Activated CD8-positive, alpha-beta T cell treated with anti-CD3 and anti-CD28 coated beads for 36 hours (primary cell): ENCODE measurements around the gene TES. TPM values are rescaled to one million over a fixed set of nuclear protein-coding genes. Genes with fewer than 3 reads are reported as not detected.
"Not testable (repeated sequence)": the region's sequence is repeated elsewhere in the genome, so short reads cannot be mapped to it uniquely, and the experiment has no call there.

Experiments used
- ATAC-seq: fragments of 200-7000 bp; cut with Tn5 transposase; one replicate; pipeline ENCODE4 v1.10.0; 2021; ENCODE audit warnings: mild to moderate bottlenecking, moderate library complexity
- CTCF ChIA-PET: fragments of 350-600 bp; sonication (Branson Sonifier 250); formaldehyde crosslinking; loops from one replicate; lab custom pipeline; 2021; ENCODE audit warnings: antibody characterized with exemption; lab: Charles Lee
- POLR2A ChIA-PET: fragments of 350-600 bp; sonication (Branson Sonifier 250); formaldehyde crosslinking; loops from one replicate; lab custom pipeline; 2021; ENCODE audit warnings: antibody characterized with exemption; lab: Charles Lee
- DNase-seq: peaks from one replicate; pipeline ENCODE4 v3.0.0-alpha.2; 2020
- H3K27ac Mint-ChIP-seq: one replicate; pipeline ENCODE4 v1.8.0; 2021; ENCODE audit warnings: mild to moderate bottlenecking, mixed read lengths
- H3K27me3 Mint-ChIP-seq: one replicate; pipeline ENCODE4 v1.8.0; 2021; ENCODE audit warnings: mixed read lengths
- H3K36me3 Mint-ChIP-seq: one replicate; pipeline ENCODE4 v1.8.0; 2021; ENCODE audit warnings: low read depth, mixed read lengths
- H3K4me1 Mint-ChIP-seq: one replicate; pipeline ENCODE4 v1.8.0; 2021; ENCODE audit warnings: low read depth, mixed read lengths
- H3K4me3 Mint-ChIP-seq: one replicate; pipeline ENCODE4 v1.8.0; 2021; ENCODE audit warnings: mild to moderate bottlenecking, moderate library complexity, mixed read lengths
- H3K9me3 Mint-ChIP-seq: one replicate; pipeline ENCODE4 v1.8.0; 2021; ENCODE audit warnings: mixed read lengths
- CTCF ChIP-seq: fragments of 200-600 bp; IDR thresholded peaks from one replicate; pipeline ENCODE4 v1.8.0; 2022; ENCODE audit warnings: antibody characterized with exemption, mild to moderate bottlenecking
- intact Hi-C: fragments of 100-400 bp; cut with micrococcal nuclease; formaldehyde crosslinking; loops from one replicate; pipeline ENCODE4 v1.10.0; 2022
- total RNA-seq, 2 experiments: library from RNA; stranded (reverse); gene quantifications; one replicate each; pipeline ENCODE4 v1.2.3, GENCODE V29; 2021

The TES gene
- total RNA-seq, 2 experiments from 2014 or later, result 63.9 to 65.7 TPM

GRCh38 chr7:116240024-116240668, 29.8 kb downstream of the TES start:
- ATAC-seq, result no peak
- POLR2A ChIA-PET, result interaction anchor here (0.6 to 1.7 kb wide), 3 partner anchors 20 to 30 kb away, joined by 3 to 6 read pairs (median 3); partner anchors contain the start of gene TES
- peaks cover 31% of the 10 kb centered on the region for H3K4me1 Mint-ChIP-seq

GRCh38 chr7:116241291-116241690, 31.0 kb downstream of the TES start:
- Mint-ChIP-seq H3K36me3 (peaks cover 51% of the 10 kb centered on the region), H3K27ac (no peak overlapping the region), H3K27me3 (no peaks in the 10 kb centered on the region), H3K4me3 (no peak overlapping the region), H3K4me1 (peaks cover 34% of the 10 kb centered on the region), H3K9me3 (peaks cover 8% of the 10 kb centered on the region)
- intact Hi-C loops, result no loop called here
- CTCF ChIA-PET, result interaction anchor here (0.9 to 14.9 kb wide), 5 partner anchors 8 to 351 kb away, joined by 3 to 294 read pairs (median 3); no protein-coding TSS in a partner anchor
- no peak for TF ChIP-seq CTCF
- no peak for ATAC-seq
- POLR2A ChIA-PET, result no interaction called here
- DNase-seq, result no peak

More at GRCh38 chr7:116240024-116240668, 29.8 kb downstream of the TES start:
- Mint-ChIP-seq H3K36me3 (peaks cover 43% of the 10 kb centered on the region), H3K9me3 (peaks cover 4% of the 10 kb centered on the region), H3K27ac (no peak overlapping the region), H3K4me3 (no peak overlapping the region), H3K27me3 (no peaks in the 10 kb centered on the region)
- no peak for DNase-seq
- no peak for TF ChIP-seq CTCF
- intact Hi-C loops, result no loop called here
- CTCF ChIA-PET, result interaction anchor here (0.8 to 14.9 kb wide), 10 partner anchors 10 to 352 kb away, joined by 3 to 294 read pairs (median 4); partner anchors contain the start of gene TES

GRCh38 chr7:116242178-116242577, 31.8 kb downstream of the TES start:
- ChIA-PET CTCF (interaction anchor here (0.9 to 14.9 kb wide), 6 partner anchors 7 to 350 kb away, joined by 3 to 294 read pairs (median 5); partner anchors contain the start of gene TES), POLR2A (no interaction called here)
- Mint-ChIP-seq H3K27ac (no peak overlapping the region), H3K4me1 (peaks cover 34% of the 10 kb centered on the region), H3K9me3 (peaks cover 8% of the 10 kb centered on the region), H3K4me3 (no peak overlapping the region), H3K27me3 (no peaks in the 10 kb centered on the region), H3K36me3 (peaks cover 52% of the 10 kb centered on the region)
- intact Hi-C loops, result no loop called here
- DNase-seq (no peak), ATAC-seq (no peak)
- no peak for TF ChIP-seq CTCF

GRCh38 chr7:116242759-116243158, 32.4 kb downstream of the TES start:
- Mint-ChIP-seq H3K27ac (no peak overlapping the region), H3K9me3 (peaks cover 8% of the 10 kb centered on the region), H3K4me3 (no peak overlapping the region), H3K4me1 (peaks cover 30% of the 10 kb centered on the region), H3K36me3 (peaks cover 49% of the 10 kb centered on the region), H3K27me3 (no peaks in the 10 kb centered on the region)
- no peak for TF ChIP-seq CTCF
- ChIA-PET CTCF (interaction anchor here (1.1 to 14.9 kb wide), 4 partner anchors 32 to 69 kb away, joined by 3 to 294 read pairs (median 5); partner anchors contain the start of gene TES), POLR2A (no interaction called here)
- DNase-seq (no peak), ATAC-seq (no peak)
- intact Hi-C loops, result no loop called here

- Mint-ChIP-seq H3K4me1 (peaks cover 25% of the 10 kb centered on the region), H3K36me3 (peaks cover 49% of the 10 kb centered on the region)
- not testable (repeated sequence) for H3K27ac Mint-ChIP-seq
Measured at GRCh38 chr7:116244803-116245202, 34.5 kb downstream of the TES start.

More at GRCh38 chr7:116244803-116245202, 34.5 kb downstream of the TES start:
- intact Hi-C loops, ATAC-seq, DNase-seq, H3K4me3 Mint-ChIP-seq, H3K9me3 Mint-ChIP-seq, H3K27me3 Mint-ChIP-seq: not testable (repeated sequence)
- CTCF ChIA-PET, result interaction anchor here (1.0 to 1.4 kb wide), 4 partner anchors 8 to 347 kb away, joined by 3 to 5 read pairs (median 4); no protein-coding TSS in a partner anchor
- POLR2A ChIA-PET, result interaction anchor here (1.4 kb wide), 1 partner anchor 34 kb away, joined by 3 read pairs; the partner anchor contains the start of gene TES
